Keratinocyte (primary cell): ENCODE results near the gene CTIF.

ENCODE experiments used
- CTCF ChIP-seq, 3 experiments: IDR thresholded peaks in 1 of 3; conservative IDR thresholded peaks in 1 of 3; optimal IDR thresholded peaks in 1 of 3; 2 replicates in 2 of 3; 3 replicates in 1 of 3; pipeline versions ENCODE3 to v1.5.1; 2011; ENCODE audit warnings: low read length in 3 of 3, mild to moderate bottlenecking in 3 of 3, moderate library complexity in 2 of 3, control low read depth in 1 of 3, inconsistent platforms in 1 of 3; ENCODE audit not compliant: insufficient read depth in 2 of 3; ENCODE audit errors: extremely low read depth in 1 of 3
- EZH2 ChIP-seq: IDR thresholded peaks from one replicate; pipeline ENCODE4 v1.6.1; 2012; ENCODE audit warnings: inconsistent platforms, mild to moderate bottlenecking, low read length, moderate library complexity

- TF ChIP-seq CTCF (optimal IDR thresholded peaks at IDR 0.05 in 1 of 3, IDR thresholded peaks at IDR 0.05 in 1 of 3, conservative IDR thresholded peaks at IDR 0.05 in 1 of 3; ENCODE audit: extremely low read depth in 1 of 3, insufficient read depth in 2 of 3, low read length in 3 of 3), result no peak
- no peak for TF ChIP-seq EZH2
These were observed 132.7 kb downstream of the CTIF start for GRCh38 chr18:48671561-48671945.
